Measurements from ENCODE around the gene SRP72. TPM values are rescaled to one million over a fixed set of nuclear protein-coding genes. Genes with fewer than 3 reads are reported as not detected.

The SRP72 gene
- total RNA-seq, 1 donor from 2014 or later, result 103 TPM

DNA sequence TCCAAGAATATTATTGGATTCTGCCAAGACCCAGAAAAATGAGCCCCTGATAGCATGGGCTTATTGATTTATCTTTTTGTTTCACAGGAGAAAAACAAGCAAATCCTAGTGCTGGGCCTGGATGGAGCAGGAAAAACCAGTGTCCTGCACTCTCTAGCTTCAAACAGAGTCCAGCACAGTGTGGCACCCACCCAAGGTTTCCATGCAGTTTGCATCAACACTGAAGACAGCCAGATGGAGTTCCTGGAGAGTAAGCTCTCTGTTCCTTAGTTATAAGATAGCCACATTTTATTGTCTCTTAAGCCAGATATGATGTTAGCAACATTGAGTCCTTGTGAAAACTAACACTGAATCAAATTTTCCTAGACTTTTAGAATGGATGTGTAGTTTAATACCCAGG is 43.7 kb downstream of the SRP72 start:
- Mint-ChIP-seq H3K4me3 (ENCODE audit: unreplicated experiment) (no peak overlapping the region), H3K9me3 (ENCODE audit: low read depth) (no peaks in the 10 kb centered on the region), H3K27me3 (ENCODE audit: low read depth) (peaks cover 2% of the 10 kb centered on the region), H3K27ac (ENCODE audit: unreplicated experiment) (no peak overlapping the region), H3K36me3 (ENCODE audit: low read depth) (no peaks in the 10 kb centered on the region), H3K4me1 (ENCODE audit: low read depth) (peaks cover 8% of the 10 kb centered on the region)
- TF ChIP-seq, protein P1, sequence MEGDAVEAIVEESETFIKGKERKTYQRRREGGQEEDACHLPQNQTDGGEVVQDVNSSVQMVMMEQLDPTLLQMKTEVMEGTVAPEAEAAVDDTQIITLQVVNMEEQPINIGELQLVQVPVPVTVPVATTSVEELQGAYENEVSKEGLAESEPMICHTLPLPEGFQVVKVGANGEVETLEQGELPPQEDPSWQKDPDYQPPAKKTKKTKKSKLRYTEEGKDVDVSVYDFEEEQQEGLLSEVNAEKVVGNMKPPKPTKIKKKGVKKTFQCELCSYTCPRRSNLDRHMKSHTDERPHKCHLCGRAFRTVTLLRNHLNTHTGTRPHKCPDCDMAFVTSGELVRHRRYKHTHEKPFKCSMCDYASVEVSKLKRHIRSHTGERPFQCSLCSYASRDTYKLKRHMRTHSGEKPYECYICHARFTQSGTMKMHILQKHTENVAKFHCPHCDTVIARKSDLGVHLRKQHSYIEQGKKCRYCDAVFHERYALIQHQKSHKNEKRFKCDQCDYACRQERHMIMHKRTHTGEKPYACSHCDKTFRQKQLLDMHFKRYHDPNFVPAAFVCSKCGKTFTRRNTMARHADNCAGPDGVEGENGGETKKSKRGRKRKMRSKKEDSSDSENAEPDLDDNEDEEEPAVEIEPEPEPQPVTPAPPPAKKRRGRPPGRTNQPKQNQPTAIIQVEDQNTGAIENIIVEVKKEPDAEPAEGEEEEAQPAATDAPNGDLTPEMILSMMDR (IDR thresholded peaks at IDR 0.05), result no peak
- DNase-seq (ENCODE audit: low spot score), result no peak

DNA sequence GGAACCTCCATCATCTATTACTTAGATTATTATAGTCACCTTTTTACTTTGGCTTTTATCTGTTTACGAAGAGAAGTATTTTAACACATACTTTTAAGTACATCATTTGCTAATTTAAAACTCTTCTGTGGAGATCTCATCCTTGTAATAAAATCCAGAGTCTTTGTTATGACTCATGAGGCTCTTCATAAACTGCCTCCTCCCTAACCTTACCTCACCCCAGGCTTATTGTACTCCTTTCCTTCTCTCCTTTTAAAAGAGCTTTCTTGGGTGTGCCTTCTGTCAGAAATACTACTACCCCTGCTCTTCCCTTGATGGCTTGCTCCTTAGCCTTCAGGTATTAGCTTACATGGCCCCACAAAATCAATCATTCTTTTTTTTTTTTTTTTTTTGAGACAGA is 44.7 kb downstream of the SRP72 start:
- no peaks in the 10 kb centered on the region for H3K4me1 Mint-ChIP-seq (ENCODE audit: low read depth)
- no peak overlapping the region for H3K27ac Mint-ChIP-seq (ENCODE audit: unreplicated experiment)
- no peaks in the 10 kb centered on the region for H3K9me3 Mint-ChIP-seq (ENCODE audit: low read depth)
- TF ChIP-seq, protein P1 (IDR thresholded peaks at IDR 0.05), result no peak
- H3K4me3 Mint-ChIP-seq (ENCODE audit: unreplicated experiment), result no peak overlapping the region
- no peak for DNase-seq (ENCODE audit: low spot score)
- H3K36me3 Mint-ChIP-seq (ENCODE audit: low read depth), result no peaks in the 10 kb centered on the region
- peaks cover 4% of the 10 kb centered on the region for H3K27me3 Mint-ChIP-seq (ENCODE audit: low read depth)

- Mint-ChIP-seq H3K4me1 (ENCODE audit: low read depth) (no peaks in the 10 kb centered on the region), H3K27ac (ENCODE audit: unreplicated experiment) (no peak overlapping the region), H3K36me3 (ENCODE audit: low read depth) (no peaks in the 10 kb centered on the region), H3K27me3 (ENCODE audit: low read depth) (peaks cover 4% of the 10 kb centered on the region), H3K4me3 (ENCODE audit: unreplicated experiment) (no peak overlapping the region), H3K9me3 (ENCODE audit: low read depth) (no peaks in the 10 kb centered on the region)
- TF ChIP-seq, protein P1 (IDR thresholded peaks at IDR 0.05), result no peak
- no peak for DNase-seq (ENCODE audit: low spot score)
Observed at GRCh38 chr4:56513517-56513916, 46.1 kb downstream of the SRP72 start.

- Mint-ChIP-seq H3K27ac (ENCODE audit: unreplicated experiment) (no peak overlapping the region), H3K9me3 (ENCODE audit: low read depth) (no peaks in the 10 kb centered on the region), H3K4me3 (ENCODE audit: unreplicated experiment) (no peak overlapping the region), H3K36me3 (ENCODE audit: low read depth) (peaks cover 1% of the 10 kb centered on the region), H3K4me1 (ENCODE audit: low read depth) (no peaks in the 10 kb centered on the region), H3K27me3 (ENCODE audit: low read depth) (peaks cover 2% of the 10 kb centered on the region)
- no peak for DNase-seq (ENCODE audit: low spot score)
- TF ChIP-seq, protein P1 (IDR thresholded peaks at IDR 0.05), result no peak
Observed at GRCh38 chr4:56530269-56531148, 63.1 kb downstream of the SRP72 start.

GRCh38 chr4:56531149-56531770 is 63.8 kb downstream of the SRP72 start:
- H3K4me3 Mint-ChIP-seq (ENCODE audit: unreplicated experiment), result no peak overlapping the region
- DNase-seq (ENCODE audit: low spot score), result no peak
- peaks cover 1% of the 10 kb centered on the region for H3K36me3 Mint-ChIP-seq (ENCODE audit: low read depth)
- no peaks in the 10 kb centered on the region for H3K4me1 Mint-ChIP-seq (ENCODE audit: low read depth)
- H3K9me3 Mint-ChIP-seq (ENCODE audit: low read depth), result no peaks in the 10 kb centered on the region
- H3K27me3 Mint-ChIP-seq (ENCODE audit: low read depth), result peaks cover 2% of the 10 kb centered on the region
- TF ChIP-seq, protein P1 (IDR thresholded peaks at IDR 0.05), result no peak
- no peak overlapping the region for H3K27ac Mint-ChIP-seq (ENCODE audit: unreplicated experiment)
